Activated CD4-positive, alpha-beta T cell treated with anti-CD3 and anti-CD28 coated beads, Interleukin-2, amount 50 U/mL, for 24 hours (primary cell): ENCODE measurements around the gene SCAF1.

Source experiments
- DNase-seq, 2 donors: peaks; one replicate each; pipeline ENCODE4 v3.0.0-alpha.2; 2020; ENCODE audit warnings: low read depth in 1 of 2, low spot score in 1 of 2

SCAF1 gene

GRCh38 chr19:49684251-49684982, 42.4 kb downstream of the SCAF1 start:
- no peak for DNase-seq

GRCh38 chr19:49684983-49685553, 43.1 kb downstream of the SCAF1 start:
- no peak for DNase-seq

DNA sequence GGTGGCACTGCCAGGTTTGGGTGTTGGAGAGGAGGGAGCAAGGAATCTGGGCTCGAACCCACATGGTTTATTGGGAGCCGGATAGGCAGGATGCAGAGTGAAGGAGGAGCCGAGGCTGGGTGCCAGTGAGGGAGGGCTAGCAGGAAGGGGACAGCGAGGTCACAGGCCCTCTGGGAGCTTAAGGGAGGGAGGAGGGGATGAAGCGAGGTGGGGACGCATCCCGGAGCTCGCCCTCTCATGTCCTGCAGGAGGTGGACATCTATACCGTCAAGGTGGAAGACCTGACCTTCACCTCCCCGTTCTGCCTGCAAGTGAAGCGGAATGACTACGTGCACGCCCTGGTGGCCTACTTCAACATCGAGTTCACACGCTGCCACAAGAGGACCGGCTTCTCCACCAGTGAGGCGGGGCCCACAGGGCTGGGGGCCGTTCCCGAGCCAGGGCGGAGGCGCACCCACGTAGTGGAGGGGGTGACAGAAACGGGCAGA, 43.9 kb downstream of the SCAF1 start:
- DNase-seq = no peak

DNA sequence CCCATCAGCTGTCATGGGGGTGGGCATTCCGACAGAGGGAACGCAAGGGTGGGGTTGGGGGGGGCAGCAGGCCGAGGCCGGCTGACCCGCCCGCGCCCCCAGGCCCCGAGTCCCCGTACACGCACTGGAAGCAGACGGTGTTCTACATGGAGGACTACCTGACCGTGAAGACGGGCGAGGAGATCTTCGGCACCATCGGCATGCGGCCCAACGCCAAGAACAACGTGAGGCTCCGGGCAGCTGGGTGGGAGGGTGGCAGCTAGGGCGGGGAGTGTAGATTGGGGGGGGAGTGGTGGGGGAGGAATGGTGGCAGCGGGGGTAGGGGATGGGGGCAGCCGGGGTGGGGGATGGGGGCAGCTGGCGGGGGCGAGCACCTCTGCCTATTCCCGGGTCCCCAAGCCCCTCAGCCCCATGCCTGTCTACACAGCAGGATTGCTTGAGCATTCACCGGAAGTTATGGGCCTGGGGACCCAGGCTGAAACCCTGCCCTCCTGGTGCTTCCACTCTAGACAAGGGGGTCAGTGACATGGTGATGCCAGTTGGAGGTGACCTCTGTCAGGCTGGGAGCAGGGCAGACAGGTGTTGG, 44.6 kb downstream of the SCAF1 start:
- DNase-seq = no peak

DNA sequence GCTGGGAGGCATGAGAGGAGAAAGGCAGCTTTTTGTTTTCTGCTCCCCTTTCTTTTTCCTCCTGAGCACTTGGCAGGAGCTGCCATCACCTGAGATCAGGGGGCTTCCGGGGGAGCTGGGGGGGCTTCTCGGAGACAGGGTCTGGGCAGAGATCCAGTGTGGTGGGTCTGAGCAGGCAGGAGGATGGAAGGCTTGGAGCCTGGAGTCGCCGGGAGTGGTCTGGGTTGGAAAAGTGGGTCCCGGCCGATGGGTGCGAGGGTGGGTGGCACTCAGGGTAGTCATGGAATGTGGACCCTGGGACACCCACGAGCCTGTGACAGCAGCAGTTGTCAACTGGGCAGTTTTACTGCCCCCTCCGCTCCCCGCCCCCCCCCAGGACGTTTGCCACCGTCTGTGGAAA, 45.1 kb downstream of the SCAF1 start:
- no peak for DNase-seq

DNA sequence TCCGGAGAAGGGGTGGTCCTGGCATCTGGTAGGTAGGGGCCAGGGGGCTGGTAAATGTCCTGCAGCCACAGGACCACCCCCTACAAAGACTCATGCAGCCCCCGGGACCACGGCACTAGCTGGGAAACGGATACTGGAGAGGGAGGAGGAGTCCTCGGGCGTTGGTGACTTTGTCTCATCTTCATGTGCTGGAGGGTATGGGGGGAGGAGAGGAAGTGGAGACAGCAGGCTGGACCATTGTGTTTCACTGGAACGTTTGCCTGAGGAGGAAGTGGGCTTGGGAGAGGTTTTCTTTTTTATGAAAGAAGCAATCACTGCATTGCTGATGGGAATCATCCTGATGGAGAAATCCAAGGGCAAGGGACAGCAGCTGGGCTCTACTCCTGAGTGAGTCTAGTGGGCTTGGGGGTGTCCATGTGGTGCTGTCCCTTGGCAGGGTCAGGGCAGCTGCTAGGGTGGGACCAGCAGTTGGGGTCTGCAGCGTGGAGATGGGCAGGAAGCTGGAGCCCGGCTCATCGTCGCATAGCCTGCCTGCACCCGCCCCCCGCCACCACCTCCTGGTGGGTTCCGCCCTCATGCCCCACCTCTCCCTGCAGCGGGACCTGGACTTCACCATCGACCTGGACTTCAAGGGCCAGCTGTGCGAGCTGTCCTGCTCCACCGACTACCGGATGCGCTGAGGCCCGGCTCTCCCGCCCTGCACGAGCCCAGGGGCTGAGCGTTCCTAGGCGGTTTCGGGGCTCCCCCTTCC, 45.7 kb downstream of the SCAF1 start:
- no peak for DNase-seq

- DNase-seq = no peak
Observed at GRCh38 chr19:49688531-49689132, 46.6 kb downstream of the SCAF1 start.

GRCh38 chr19:49689133-49690078, 47.4 kb downstream of the SCAF1 start, which contains the start of gene ADM5:
TSS of gene ADM5 (plus strand) at chr19:49689594. CDS start at chr19:49689838, 244 bp downstream.
- DNase-seq = no peak

- DNase-seq = no peak
Observed at GRCh38 chr19:49690079-49690655, 48.2 kb downstream of the SCAF1 start.

DNA sequence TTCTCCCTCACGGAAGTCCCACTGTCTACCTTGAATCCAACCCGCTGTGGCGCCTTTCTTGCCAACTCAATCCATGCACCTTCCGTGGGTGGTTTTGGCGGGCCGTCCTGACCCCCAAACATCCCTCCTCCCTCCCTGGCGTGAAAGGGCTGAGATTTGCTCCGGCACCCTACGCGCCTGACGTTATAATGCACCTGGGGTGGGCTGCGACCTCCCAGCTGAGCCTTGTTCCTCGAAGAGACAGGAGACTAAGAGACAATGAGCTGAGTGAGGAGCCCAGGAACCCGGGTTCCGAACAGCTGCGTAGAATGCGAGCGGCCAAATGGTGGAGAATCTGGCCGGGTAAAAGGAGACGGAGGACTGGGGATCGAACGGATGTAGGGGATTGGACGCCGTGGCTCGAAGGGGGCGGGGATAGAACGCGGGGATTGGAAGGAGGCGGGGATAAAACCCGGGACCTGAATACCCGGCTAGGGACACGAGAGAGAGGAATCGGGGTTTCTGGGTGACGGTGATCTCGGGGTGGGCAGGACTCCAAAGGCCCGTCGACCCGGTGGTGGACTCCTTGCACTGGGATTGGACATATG, 48.7 kb downstream of the SCAF1 start, which contains the start of gene CPT1C:
CPT1C (plus strand) TSS at position 461 of the 587 bp plus-strand sequence. CDS start 1,137 bp downstream, outside the sequence.
- DNase-seq = peak in 1 of 2 donors; percentile 52

DNA sequence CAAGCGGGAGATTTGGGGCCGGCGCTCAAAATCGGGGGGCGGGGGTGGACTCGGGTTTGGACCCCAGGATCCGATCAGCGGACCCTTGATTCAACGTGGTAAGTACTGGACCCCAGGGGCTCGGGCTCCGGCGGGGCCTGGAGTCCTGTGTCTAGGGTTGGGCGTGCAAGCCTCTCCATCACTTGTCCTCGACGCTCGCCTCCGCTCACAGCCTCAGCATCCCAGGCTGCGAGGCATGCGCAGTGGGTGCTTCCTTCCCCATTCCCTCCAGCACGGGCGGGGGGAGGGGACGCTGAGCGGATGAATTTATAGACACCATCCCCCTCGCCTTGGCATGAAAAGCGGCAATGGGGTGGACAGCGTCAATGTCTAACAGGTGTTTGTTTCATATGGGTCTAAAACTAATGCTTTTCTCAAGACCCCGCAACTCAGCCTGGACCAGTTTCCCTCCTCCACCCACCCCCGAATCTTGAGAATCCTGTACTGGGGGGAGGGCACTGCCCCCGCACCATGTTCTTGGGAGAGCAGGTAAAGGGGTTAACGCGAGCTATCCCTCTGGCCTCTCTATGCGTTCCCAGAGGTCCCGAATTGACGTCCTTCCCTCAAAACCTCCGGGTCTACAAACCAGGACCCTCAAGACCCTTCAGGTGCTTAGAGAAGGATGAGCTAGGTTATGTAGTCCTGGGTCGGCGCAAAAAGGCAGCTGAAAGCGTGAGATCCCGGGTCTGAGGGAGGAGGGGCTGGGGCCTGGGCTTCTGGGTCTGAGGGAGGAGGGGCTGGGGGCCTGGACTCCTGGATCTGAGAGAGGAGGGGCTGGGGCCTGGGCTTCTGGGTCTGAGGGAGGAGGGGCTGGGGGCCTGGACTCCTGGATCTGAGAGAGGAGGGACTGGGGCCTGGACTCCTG, 49.5 kb downstream of the SCAF1 start:
- DNase-seq = no peak

DNA sequence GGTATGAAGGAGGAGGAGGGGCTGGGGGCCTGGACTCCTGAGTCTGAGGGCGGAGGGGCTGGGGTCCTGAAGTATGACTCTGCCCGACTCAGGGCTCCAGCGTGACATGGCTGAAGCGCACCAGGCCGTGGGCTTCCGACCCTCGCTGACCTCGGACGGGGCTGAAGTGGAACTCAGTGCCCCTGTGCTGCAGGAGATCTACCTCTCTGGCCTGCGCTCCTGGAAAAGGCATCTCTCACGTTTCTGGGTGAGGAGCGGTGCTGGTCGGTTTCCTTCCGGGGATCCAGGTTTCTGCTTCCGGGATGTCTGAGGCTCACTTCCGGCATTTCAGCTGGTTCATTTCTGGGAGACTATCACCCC, 50.1 kb downstream of the SCAF1 start:
- no peak for DNase-seq

- no peak for DNase-seq
Observed at GRCh38 chr19:49696115-49696514, 54.1 kb downstream of the SCAF1 start.

- DNase-seq = no peak
Observed at GRCh38 chr19:49696865-49697264, 54.9 kb downstream of the SCAF1 start.

DNA sequence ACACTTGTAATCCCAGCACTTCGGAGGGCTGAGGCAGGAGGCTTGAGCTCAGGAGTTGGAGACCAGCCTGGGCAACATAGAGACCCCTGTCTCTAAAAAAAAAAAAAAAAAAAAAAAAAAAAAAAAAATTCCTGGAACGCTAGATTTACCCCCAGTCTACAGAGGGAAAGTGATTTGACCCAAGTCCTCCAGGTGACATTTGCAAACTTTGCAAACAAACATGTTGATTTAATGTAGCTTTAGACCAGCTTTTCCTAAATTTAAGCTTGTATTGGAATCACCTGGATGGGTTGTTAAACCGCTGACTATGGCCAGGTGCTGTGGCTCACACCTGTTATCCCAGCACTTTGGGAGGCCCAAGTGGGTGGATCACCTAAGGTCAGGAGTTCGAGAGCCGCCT, 57.4 kb downstream of the SCAF1 start:
- no peak for DNase-seq

- DNase-seq = no peak
Observed at GRCh38 chr19:49700563-49700962, 58.6 kb downstream of the SCAF1 start.

GRCh38 chr19:49701271-49701786, 59.3 kb downstream of the SCAF1 start:
- DNase-seq = no peak
